GM21737 (cell line): ENCODE results near the gene MYOZ1.

Experiments
- ATAC-seq: cut with Tn5 transposase; IDR thresholded peaks from one replicate; pipeline ENCODE4 v1.9.1; 2021; ENCODE audit warnings: mild to moderate bottlenecking, moderate library complexity; ENCODE audit not compliant: unreplicated experiment

Gene MYOZ1

GRCh38 chr10:73601486-73601921 is 39.8 kb downstream of the MYOZ1 start:
- ATAC-seq, result no peak

DNA sequence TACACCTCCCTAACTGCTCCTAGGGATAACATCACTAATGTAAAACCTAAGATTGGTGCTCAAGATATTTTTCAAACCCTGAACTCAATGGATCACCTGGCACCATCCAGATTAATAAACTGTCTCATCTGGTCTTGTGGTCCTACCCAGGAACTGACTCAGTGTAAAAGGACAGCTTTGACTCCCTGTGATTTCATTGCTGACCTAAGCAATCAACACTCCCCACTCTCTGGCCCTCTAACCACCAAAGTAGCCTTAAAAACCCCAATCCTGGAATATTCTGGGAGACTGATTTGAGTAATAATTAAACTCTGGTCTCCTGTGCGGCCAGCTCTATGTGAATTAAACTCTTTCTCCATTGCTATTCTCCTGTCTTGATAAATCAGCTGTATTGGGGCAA is 43.9 kb downstream of the MYOZ1 start:
- ATAC-seq, result no peak

DNA sequence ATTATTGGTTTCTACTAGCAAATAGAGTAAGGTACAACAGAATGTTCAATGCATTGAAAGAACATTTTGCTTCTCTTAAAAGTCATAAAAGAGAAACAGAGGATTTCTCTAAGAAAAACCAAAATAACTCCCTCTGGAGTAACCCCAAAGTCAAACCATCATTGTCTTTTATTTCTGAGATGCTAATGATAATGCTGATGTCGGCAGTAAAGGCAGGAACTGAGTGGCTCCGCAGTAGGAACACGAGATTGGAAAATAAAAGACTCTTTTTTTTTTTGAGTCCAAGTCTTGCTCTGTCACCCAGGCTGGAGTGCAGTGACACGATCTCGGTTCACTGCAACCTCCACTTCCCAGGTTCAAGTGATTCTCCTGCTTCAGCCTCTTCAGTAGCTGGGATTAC is 47.5 kb downstream of the MYOZ1 start:
- ATAC-seq, result no peak

- no peak for ATAC-seq
Measured at GRCh38 chr10:73593110-73593509, 48.2 kb downstream of the MYOZ1 start.

- no peak for ATAC-seq
Measured at GRCh38 chr10:73591935-73592699, 49.2 kb downstream of the MYOZ1 start.

GRCh38 chr10:73590881-73591799 is 50.1 kb downstream of the MYOZ1 start, which contains the start of gene USP54:
Gene USP54, minus strand, starts transcription at chr10:73591342. Its CDS starts 15,684 bp downstream, at chr10:73575658.
- ATAC-seq, result no peak

DNA sequence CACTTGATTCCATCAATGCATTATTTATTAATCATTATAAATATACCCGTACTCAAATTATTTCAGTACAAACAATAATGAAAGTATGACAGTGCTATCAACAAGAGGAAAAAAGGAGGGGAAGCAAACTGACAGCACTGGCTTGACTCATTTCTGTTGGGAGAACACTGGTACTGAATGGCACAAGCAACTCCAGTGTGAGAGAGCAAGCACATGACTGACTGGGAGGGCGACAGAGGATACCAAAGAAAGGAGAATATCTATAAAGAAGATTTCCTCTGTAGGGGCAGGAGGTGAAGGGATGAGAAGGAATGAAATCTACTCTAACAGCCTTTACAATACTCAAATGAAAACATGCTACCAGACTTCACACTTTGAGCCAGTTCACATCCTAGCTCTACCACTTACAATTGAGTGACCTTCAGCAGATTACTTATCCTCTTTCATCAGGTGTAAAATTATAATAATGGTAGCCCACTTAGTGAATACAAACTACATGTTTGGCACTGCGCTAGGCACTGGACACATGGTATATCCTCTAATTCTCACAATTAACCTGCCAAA is 51.6 kb downstream of the MYOZ1 start:
- ATAC-seq, result no peak

GRCh38 chr10:73588656-73589055 is 52.6 kb downstream of the MYOZ1 start:
- ATAC-seq, result no peak

- no peak for ATAC-seq
Measured at GRCh38 chr10:73586583-73586984, 54.7 kb downstream of the MYOZ1 start.

DNA sequence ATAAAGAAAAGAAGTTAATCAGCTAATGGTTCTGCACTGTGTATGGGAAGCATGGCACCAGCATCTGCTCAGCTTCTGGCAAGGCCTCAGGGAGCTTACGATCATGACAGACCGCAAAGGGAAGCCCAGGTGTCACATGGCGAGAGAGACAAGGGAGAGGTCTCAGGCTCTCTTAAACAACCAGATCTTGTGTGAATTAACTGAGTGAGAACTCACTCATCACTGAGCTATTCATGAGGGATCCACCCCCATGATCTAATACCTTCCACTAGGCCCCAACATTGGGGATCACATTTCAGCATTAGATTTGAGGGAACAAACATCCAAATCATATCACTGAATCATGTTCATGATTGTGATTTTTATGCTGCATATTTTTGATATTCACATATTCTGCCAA is 55.9 kb downstream of the MYOZ1 start:
- ATAC-seq, result no peak

- peak; percentile 80 for ATAC-seq
Measured at GRCh38 chr10:73584737-73585136, 56.5 kb downstream of the MYOZ1 start.

DNA sequence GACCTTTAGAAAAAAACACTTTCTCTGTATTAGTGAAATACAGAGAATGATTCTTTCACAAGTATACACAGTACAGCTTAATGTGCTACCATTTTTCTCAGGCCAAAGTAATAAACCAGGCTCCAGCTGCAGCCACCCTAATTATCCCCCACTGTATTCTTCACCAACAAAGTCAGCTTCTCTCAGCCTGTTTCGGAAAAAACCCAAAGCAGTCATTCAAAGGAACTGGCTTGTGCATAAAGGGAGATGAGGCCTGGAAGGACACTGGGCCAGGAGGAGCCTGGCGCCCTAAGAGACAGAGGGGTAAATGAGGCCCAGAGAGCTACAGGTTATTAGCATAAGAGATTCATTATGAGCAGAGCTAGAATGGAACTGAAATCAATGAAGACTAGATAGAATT is 59.4 kb downstream of the MYOZ1 start:
- no peak for ATAC-seq
